Erythroblast (primary cell): ENCODE measurements around the gene TAP2.

Experiments
- GATA1 ChIP-seq: IDR thresholded peaks from 2 replicates; pipeline ENCODE4 v1.6.1; 2011; ENCODE audit warnings: low read depth, mild to moderate bottlenecking, control low read depth, low read length, moderate library complexity
- POLR2A ChIP-seq: IDR thresholded peaks from 2 replicates; pipeline ENCODE4 v1.6.1; 2011; ENCODE audit warnings: mild to moderate bottlenecking, low read length

GRCh38 chr6:32860674-32861073 is 22.1 kb upstream of the TAP2 start:
- TF ChIP-seq POLR2A, result no peak
- no peak for TF ChIP-seq GATA1
